Lower leg skin (tissue), 4 donors: ENCODE data around the gene PCDH9. TPM values are rescaled to one million over a fixed set of nuclear protein-coding genes. Genes with fewer than 3 reads are reported as not detected.
A peak's percentile ranks its signal among the peaks of the same experiment; 100 is the strongest.

ENCODE experiments used
- DNase-seq, 2 donors: peaks; one replicate each; pipeline ENCODE4 v3.0.0-alpha.2; 2019; ENCODE audit warnings: low spot score in 2 of 2
- H3K4me3 ChIP-seq: fragments of 200-600 bp; sonication (generic); 2 replicates; pipeline ENCODE4 v1.5.1; 2017; ENCODE audit warnings: mild to moderate bottlenecking, low read depth; ENCODE audit not compliant: poor library complexity, severe bottlenecking
- POLR2A ChIP-seq, 2 donors: fragments of 450-650 bp; IDR thresholded peaks; one replicate each; pipeline ENCODE4 v1.6.1; 2016 to 2017; ENCODE audit warnings: antibody characterized with exemption in 2 of 2, mild to moderate bottlenecking in 1 of 2, moderate library complexity in 1 of 2
- WGBS, 2 donors: methylation state at CpG; one replicate each; pipeline ENCODE4 v1.1.5; 2018; 5-methylcytosine and 5-hydroxymethylcytosine counted together
- intact Hi-C: fragments of 100-400 bp; cut with DNase I; formaldehyde crosslinking; loops from one replicate; pipeline ENCODE4 v1.15.0; 2023; ENCODE audit warnings: low total_unique reads
- total RNA-seq, 4 donors: library from RNA; depleted of rRNA; stranded (reverse); fragments of >200 nt; gene quantifications; one replicate each; pipeline ENCODE4 v1.1.0, GENCODE V29; 2016
- TF ChIP-seq, protein P1 (sequence below), 3 donors: fragments of 450-650 bp; IDR thresholded peaks; one replicate each; pipeline ENCODE4 v1.5.1; 2016; ENCODE audit warnings: antibody characterized with exemption in 3 of 3, mild to moderate bottlenecking in 3 of 3, moderate library complexity in 2 of 3

Gene PCDH9
- total RNA-seq, 4 donors from 2014 or later = 0.21 to 0.84 (median 0.36) TPM

DNA sequence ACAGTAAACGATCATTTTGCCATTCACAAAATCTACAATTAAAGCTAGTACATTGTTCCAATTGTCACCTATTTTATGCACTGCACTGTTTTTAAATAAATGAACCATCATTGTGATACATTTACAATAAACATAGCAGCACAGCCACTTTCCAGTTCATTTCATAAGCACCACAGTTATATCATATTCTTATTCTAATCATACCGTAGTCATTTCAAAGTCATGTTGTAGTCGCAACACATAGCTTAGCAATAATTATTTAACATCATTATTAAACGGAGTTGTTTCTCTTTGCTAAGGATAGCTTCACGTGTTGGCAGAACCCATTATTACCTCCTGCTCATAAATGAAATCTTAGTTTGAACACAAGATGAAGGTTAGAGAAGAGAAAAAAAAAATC, 2.2 kb upstream of the PCDH9 start:
- DNase-seq = no peak
- TF ChIP-seq, protein P1, sequence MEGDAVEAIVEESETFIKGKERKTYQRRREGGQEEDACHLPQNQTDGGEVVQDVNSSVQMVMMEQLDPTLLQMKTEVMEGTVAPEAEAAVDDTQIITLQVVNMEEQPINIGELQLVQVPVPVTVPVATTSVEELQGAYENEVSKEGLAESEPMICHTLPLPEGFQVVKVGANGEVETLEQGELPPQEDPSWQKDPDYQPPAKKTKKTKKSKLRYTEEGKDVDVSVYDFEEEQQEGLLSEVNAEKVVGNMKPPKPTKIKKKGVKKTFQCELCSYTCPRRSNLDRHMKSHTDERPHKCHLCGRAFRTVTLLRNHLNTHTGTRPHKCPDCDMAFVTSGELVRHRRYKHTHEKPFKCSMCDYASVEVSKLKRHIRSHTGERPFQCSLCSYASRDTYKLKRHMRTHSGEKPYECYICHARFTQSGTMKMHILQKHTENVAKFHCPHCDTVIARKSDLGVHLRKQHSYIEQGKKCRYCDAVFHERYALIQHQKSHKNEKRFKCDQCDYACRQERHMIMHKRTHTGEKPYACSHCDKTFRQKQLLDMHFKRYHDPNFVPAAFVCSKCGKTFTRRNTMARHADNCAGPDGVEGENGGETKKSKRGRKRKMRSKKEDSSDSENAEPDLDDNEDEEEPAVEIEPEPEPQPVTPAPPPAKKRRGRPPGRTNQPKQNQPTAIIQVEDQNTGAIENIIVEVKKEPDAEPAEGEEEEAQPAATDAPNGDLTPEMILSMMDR (IDR thresholded peaks at IDR 0.05) = no peak
- no peak for TF ChIP-seq POLR2A (IDR thresholded peaks at IDR 0.05)
- no peak overlapping the region for H3K4me3 ChIP-seq
- intact Hi-C loops = no loop called here
- WGBS, 2 donors = 81 to 88% methylated on average over 5 of the region's 5 CpGs

DNA sequence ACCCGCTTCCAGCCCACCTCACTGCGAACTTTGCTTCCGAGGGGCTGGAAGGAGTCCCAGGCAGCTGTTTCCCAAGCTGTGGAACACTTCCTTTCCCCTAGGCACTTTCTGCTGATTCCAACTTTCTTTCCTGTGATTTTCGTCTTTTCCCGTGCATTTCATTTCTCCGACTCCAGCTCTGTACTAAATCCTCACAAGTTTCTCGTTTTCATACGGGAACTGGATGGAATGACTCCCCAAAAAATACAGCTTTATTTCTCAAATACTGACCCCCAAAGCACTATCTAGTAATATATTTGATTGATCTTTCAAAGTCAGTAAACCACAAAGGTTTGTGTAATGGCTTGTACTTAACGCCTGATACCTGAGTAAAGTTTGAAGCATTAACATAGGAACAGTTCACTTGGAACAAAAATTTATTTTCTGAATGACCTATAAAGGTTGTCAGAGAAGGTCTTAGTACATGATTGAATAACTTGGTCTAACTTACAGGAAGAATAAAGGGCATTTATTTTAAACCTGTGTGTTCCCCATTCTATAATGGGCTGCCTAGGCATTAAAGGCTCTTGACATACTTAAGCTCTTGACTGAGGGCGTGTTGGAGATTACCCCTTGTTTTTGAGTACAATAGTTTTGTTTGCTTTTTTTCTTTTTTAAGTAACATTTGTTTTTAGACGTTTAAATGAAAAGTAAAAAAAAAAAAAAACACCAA, 1.3 kb upstream of the PCDH9 start:
- WGBS, 2 donors = 5 to 6% methylated on average over 11 of the region's 11 CpGs
- no peak for TF ChIP-seq POLR2A (IDR thresholded peaks at IDR 0.05)
- TF ChIP-seq, protein P1 (IDR thresholded peaks at IDR 0.05) = no peak
- peak overlapping the region; percentile 89 for H3K4me3 ChIP-seq
- intact Hi-C loops = no loop called here
- no peak for DNase-seq

DNA sequence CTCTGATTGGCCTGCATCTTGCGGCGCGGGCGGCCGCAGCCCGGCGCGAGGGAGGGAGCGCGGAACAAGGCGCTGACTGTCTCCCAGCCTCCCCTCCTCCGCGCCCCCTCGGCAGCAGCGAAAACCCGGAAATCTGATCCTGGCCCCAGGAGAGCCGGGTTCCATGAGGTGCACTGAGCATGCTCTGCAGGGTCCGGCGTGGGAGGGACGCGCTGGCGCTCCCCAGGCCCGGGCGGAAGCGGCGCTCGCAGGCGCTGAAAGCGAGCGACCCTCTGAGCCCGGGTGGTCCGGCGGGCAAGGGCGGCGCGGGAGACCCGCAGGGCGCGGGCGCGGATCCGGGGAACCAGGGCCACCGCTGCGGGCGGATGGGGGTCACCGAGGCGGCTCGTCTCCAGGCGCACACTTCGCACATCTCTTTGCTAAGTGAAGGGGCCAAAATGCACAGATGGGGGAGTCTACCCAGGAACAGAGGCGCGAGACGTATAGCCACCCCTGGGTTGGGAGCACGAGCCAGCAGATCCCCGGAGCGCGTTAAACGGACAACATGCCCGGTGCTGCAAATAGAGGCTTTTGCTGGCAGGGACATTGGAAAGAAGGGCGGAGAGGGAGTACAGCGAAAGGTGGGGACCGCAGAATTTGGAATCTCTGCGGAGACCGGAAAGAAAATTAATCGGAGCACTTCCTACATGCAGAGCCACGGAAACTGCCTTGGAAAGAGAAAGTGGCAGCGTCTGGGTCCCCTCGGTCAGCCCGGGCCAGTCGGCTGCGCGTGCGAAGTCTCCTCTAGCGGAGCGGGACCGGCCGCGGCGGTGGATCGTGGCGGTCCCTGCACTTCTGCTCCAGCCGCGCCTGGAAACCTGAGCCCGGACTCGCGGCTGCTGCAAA, 510 bp upstream of the PCDH9 start:
- 0 to 1% methylated on average over 37 to 67 of the region's 86 CpGs for WGBS, 2 donors

DNA sequence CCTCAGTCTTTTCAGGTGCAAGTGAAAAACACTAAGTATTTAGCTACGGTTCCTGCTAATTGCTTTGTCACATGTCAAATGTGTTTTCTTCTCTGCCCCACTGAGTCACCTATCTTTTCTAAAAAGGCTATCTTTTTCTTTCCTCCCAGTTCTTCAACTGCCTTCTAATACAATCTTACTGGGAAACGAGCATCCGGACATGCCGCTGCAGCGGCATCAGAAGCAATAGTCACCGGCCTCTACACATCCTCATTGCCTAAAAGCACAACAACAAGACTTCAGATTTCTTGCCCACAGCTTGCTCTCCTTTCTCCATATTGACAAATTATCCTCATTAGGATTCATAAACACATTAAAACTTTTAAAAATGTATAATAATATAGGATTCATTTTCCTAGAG, 1.2 kb downstream of the PCDH9 start:
- intact Hi-C loops = no loop called here
- no peak for TF ChIP-seq POLR2A (IDR thresholded peaks at IDR 0.05)
- TF ChIP-seq, protein P1 (IDR thresholded peaks at IDR 0.05) = no peak
- 10 to 11% methylated on average over 6 of the region's 6 CpGs for WGBS, 2 donors
- DNase-seq = no peak
- H3K4me3 ChIP-seq = no peak overlapping the region

More for the DNA sequence above, 510 bp upstream of the PCDH9 start:
- peak overlapping the region; percentile 89 for H3K4me3 ChIP-seq
- TF ChIP-seq, protein P1 (IDR thresholded peaks at IDR 0.05) = no peak
- TF ChIP-seq POLR2A (IDR thresholded peaks at IDR 0.05) = no peak
- DNase-seq = peak; percentile 90 to 98
- intact Hi-C loops = no loop called here

DNA sequence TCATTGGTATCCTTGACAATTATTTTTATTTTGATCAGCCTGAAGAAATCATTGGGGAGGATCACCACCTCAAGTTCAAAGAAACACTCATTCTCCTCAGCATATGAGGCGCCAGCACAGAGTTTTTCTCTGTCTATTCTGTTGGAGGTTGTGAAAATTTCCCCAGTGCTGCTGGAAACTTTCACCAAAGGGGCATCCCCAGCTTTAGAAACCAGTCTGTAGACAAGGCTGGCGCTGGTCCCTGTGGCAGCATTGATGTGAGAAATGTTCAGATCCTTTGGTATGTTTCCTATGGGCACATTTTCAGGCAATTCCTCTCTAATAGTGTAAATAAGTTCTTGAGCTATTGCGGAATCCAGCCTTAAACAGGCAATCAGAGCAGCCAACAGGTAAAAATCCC, 2.1 kb downstream of the PCDH9 start:
- TF ChIP-seq, protein P1 (IDR thresholded peaks at IDR 0.05) = no peak
- TF ChIP-seq POLR2A (IDR thresholded peaks at IDR 0.05) = no peak
- no peak overlapping the region for H3K4me3 ChIP-seq
- no peak for DNase-seq
- 84 to 86% methylated on average over 3 of the region's 3 CpGs for WGBS, 2 donors
- intact Hi-C loops = no loop called here
